Keratinocyte (primary cell): ENCODE data around the gene KCNMA1. TPM values are rescaled to one million over a fixed set of nuclear protein-coding genes. Genes with fewer than 3 reads are reported as not detected.

ENCODE experiments used
- DNase-seq: peaks from one replicate; pipeline ENCODE4 v3.0.0-alpha.2; 2011; ENCODE audit warnings: low read depth, missing footprints, low spot score
- FAIRE-seq: peaks from 2 replicates; lab custom pipeline; 2011; peaks lifted over from hg19 to GRCh38; lab: Jason Lieb, UNC
- H2AFZ ChIP-seq: 2 replicates; pipeline ENCODE4 v1.6.0; 2012; ENCODE audit warnings: low read length, control low read depth, inconsistent platforms; ENCODE audit not compliant: control insufficient read depth
- H3K27ac ChIP-seq: 2 replicates; pipeline ENCODE4 v1.5.1; 2011; ENCODE audit warnings: low read length; ENCODE audit not compliant: control insufficient read depth, insufficient read depth
- H3K27me3 ChIP-seq: 3 replicates; pipeline ENCODE4 v1.6.0; 2011; ENCODE audit warnings: low read length; ENCODE audit not compliant: control insufficient read depth, insufficient read depth; ENCODE audit errors: extremely low read depth
- H3K36me3 ChIP-seq, 2 experiments: 2 replicates in 1 of 2; 3 replicates in 1 of 2; pipeline ENCODE4 v1.5.1; 2011; ENCODE audit warnings: low read length in 2 of 2, mild to moderate bottlenecking in 1 of 2; ENCODE audit not compliant: control insufficient read depth in 2 of 2, insufficient read depth in 2 of 2; ENCODE audit errors: extremely low read depth in 1 of 2
- H3K4me1 ChIP-seq: 3 replicates; pipeline ENCODE4 v1.5.1; 2011; ENCODE audit warnings: low read length; ENCODE audit not compliant: control insufficient read depth, insufficient read depth; ENCODE audit errors: extremely low read depth
- H3K4me2 ChIP-seq: 3 replicates; pipeline ENCODE4 v1.6.0; 2011; ENCODE audit warnings: low read depth, low read length; ENCODE audit not compliant: control insufficient read depth, insufficient read depth; ENCODE audit errors: extremely low read depth
- H3K4me3 ChIP-seq, 3 experiments: fragments of 200-600 bp in 1 of 3; sonication (generic) in 1 of 3; 2 replicates in 2 of 3; 3 replicates in 1 of 3; pipeline ENCODE4 v1.5.1; 2011 to 2016; ENCODE audit warnings: low read length in 3 of 3, mild to moderate bottlenecking in 3 of 3, control low read depth in 2 of 3, inconsistent platforms in 1 of 3, low read depth in 1 of 3, mixed read lengths in 1 of 3, mixed run types in 1 of 3, moderate library complexity in 1 of 3; ENCODE audit not compliant: control insufficient read depth in 2 of 3, insufficient read depth in 2 of 3; ENCODE audit errors: extremely low read depth in 1 of 3
- H3K79me2 ChIP-seq: 2 replicates; pipeline ENCODE4 v1.6.0; 2012; ENCODE audit warnings: low read length; ENCODE audit not compliant: control insufficient read depth, insufficient read depth
- H3K9ac ChIP-seq: 3 replicates; pipeline ENCODE4 v1.6.0; 2011; ENCODE audit warnings: low read length; ENCODE audit not compliant: control insufficient read depth, insufficient read depth; ENCODE audit errors: extremely low read depth
- H3K9me1 ChIP-seq: 3 replicates; pipeline ENCODE4 v1.6.0; 2011; ENCODE audit warnings: low read length; ENCODE audit not compliant: control insufficient read depth, insufficient read depth; ENCODE audit errors: extremely low read depth
- H3K9me3 ChIP-seq: 2 replicates; pipeline ENCODE4 v1.5.1; 2012; ENCODE audit warnings: low read depth, low read length; ENCODE audit not compliant: control insufficient read depth
- H4K20me1 ChIP-seq: 3 replicates; pipeline ENCODE4 v1.6.0; 2011; ENCODE audit warnings: low read length; ENCODE audit not compliant: control insufficient read depth, insufficient read depth; ENCODE audit errors: extremely low read depth
- CTCF ChIP-seq, 3 experiments: IDR thresholded peaks in 1 of 3; conservative IDR thresholded peaks in 1 of 3; optimal IDR thresholded peaks in 1 of 3; 2 replicates in 2 of 3; 3 replicates in 1 of 3; pipeline versions ENCODE3 to v1.5.1; 2011; ENCODE audit warnings: low read length in 3 of 3, mild to moderate bottlenecking in 3 of 3, moderate library complexity in 2 of 3, control low read depth in 1 of 3, inconsistent platforms in 1 of 3; ENCODE audit not compliant: insufficient read depth in 2 of 3; ENCODE audit errors: extremely low read depth in 1 of 3
- EZH2 ChIP-seq: IDR thresholded peaks from one replicate; pipeline ENCODE4 v1.6.1; 2012; ENCODE audit warnings: inconsistent platforms, mild to moderate bottlenecking, low read length, moderate library complexity
- dilution Hi-C: fragments of 300-500 bp; cut with MboI; formaldehyde crosslinking; loops from one replicate; pipeline ENCODE4 v1.7.0; 2020; ENCODE audit warnings: low sequenced_read_pairs; ENCODE audit not compliant: extremely low pct_ligation_motif_present
- polyA plus RNA-seq, 5 experiments: library from polyadenylated mRNA; depleted of rRNA in 3 of 5; stranded (reverse) in 3 of 5; stranded (forward) in 1 of 5; unstranded in 1 of 5; fragments of >200 nt; gene quantifications; 1 replicate in 1 of 5; 2 replicates in 3 of 5; 3 replicates in 1 of 5; pipeline versions ENCODE4 v1.2.1 to v1.2.3, GENCODE V29; 2011 to 2012; ENCODE audit warnings: missing spikeins in 2 of 5, low read depth in 1 of 5, low replicate concordance in 1 of 5

KCNMA1 gene
- polyA plus RNA-seq, 1 donor (not counting 4 experiments of a cell fraction or from before 2014, with no cell fraction given): 6.3 TPM

- no peak overlapping the region for H3K4me3 ChIP-seq
- FAIRE-seq (no peak), DNase-seq (no peak)
- H3K27ac ChIP-seq: no peak overlapping the region
- no peaks in the 10 kb centered on the region for H3K27me3 ChIP-seq
- no peak overlapping the region for H3K9ac ChIP-seq
- no peaks in the 10 kb centered on the region for H3K79me2 ChIP-seq
- H3K36me3 ChIP-seq: no peaks in the 10 kb centered on the region
- H3K4me1 ChIP-seq: no peaks in the 10 kb centered on the region
- no peaks in the 10 kb centered on the region for H4K20me1 ChIP-seq
- H3K9me3 ChIP-seq: no peaks in the 10 kb centered on the region
- H2AFZ ChIP-seq: no peak overlapping the region
- TF ChIP-seq EZH2: no peak
- TF ChIP-seq CTCF (optimal IDR thresholded peaks at IDR 0.05 in 1 of 3, IDR thresholded peaks at IDR 0.05 in 1 of 3, conservative IDR thresholded peaks at IDR 0.05 in 1 of 3; ENCODE audit: extremely low read depth in 1 of 3, insufficient read depth in 2 of 3, low read length in 3 of 3): no peak
- dilution Hi-C loops: no loop called here
- no peaks in the 10 kb centered on the region for H3K9me1 ChIP-seq
- no peak overlapping the region for H3K4me2 ChIP-seq
Measured at GRCh38 chr10:76884673-76885275, 752.8 kb downstream of the KCNMA1 start.

GRCh38 chr10:76883596-76883995, 754.0 kb downstream of the KCNMA1 start:
- no peak for TF ChIP-seq EZH2
- TF ChIP-seq CTCF (optimal IDR thresholded peaks at IDR 0.05 in 1 of 3, IDR thresholded peaks at IDR 0.05 in 1 of 3, conservative IDR thresholded peaks at IDR 0.05 in 1 of 3; ENCODE audit: extremely low read depth in 1 of 3, insufficient read depth in 2 of 3, low read length in 3 of 3): no peak
- Histone ChIP-seq H3K4me1 (no peaks in the 10 kb centered on the region), H3K79me2 (no peaks in the 10 kb centered on the region), H3K36me3 (no peaks in the 10 kb centered on the region), H4K20me1 (no peaks in the 10 kb centered on the region), H3K9me3 (no peaks in the 10 kb centered on the region), H3K4me3 (no peak overlapping the region), H2AFZ (no peak overlapping the region), H3K9me1 (no peaks in the 10 kb centered on the region), H3K27me3 (no peaks in the 10 kb centered on the region), H3K4me2 (no peak overlapping the region), H3K27ac (no peak overlapping the region), H3K9ac (no peak overlapping the region)
- DNase-seq: no peak
- dilution Hi-C loops: no loop called here
- FAIRE-seq: no peak
